Duodenal mucosa (tissue), 2 donors: Measurements from ENCODE around the gene SERPINB7.
"Not testable (repeated sequence)": the region's sequence is repeated elsewhere in the genome, so short reads cannot be mapped to it uniquely, and the experiment has no call there.

ENCODE experiments used
- H3K27ac ChIP-seq: one replicate; pipeline ENCODE4 v1.7.0; 2013; ENCODE audit warnings: low read depth, low read length
- H3K27me3 ChIP-seq, 2 donors: one replicate each; pipeline ENCODE4 v1.7.0; 2013; ENCODE audit warnings: low read length in 2 of 2, control low read depth in 1 of 2; ENCODE audit not compliant: insufficient read depth in 2 of 2, control insufficient read depth in 1 of 2
- H3K36me3 ChIP-seq, 2 donors: one replicate each; pipeline ENCODE4 v1.7.0; 2013; ENCODE audit warnings: low read length in 2 of 2, control low read depth in 1 of 2; ENCODE audit not compliant: insufficient read depth in 2 of 2, control insufficient read depth in 1 of 2
- H3K4me1 ChIP-seq, 2 donors: one replicate each; pipeline ENCODE4 v1.7.0; 2013; ENCODE audit warnings: low read length in 2 of 2, control low read depth in 1 of 2; ENCODE audit not compliant: insufficient read depth in 2 of 2, control insufficient read depth in 1 of 2
- H3K4me3 ChIP-seq, 2 donors: one replicate each; pipeline ENCODE4 v1.7.0; 2013; ENCODE audit warnings: low read length in 2 of 2, low read depth in 1 of 2
- H3K9ac ChIP-seq, 2 donors: one replicate each; pipeline ENCODE4 v1.7.0; 2013; ENCODE audit warnings: low read length in 2 of 2, low read depth in 1 of 2
- H3K9me3 ChIP-seq, 2 donors: one replicate each; pipeline ENCODE4 v1.7.0; 2013; ENCODE audit warnings: low read length in 2 of 2, control low read depth in 1 of 2; ENCODE audit not compliant: control insufficient read depth in 1 of 2

SERPINB7 gene

GRCh38 chr18:63757541-63757940 is 17.7 kb upstream of the SERPINB7 start:
- no peaks in the 10 kb centered on the region for H3K27me3 ChIP-seq

GRCh38 chr18:63758615-63759240 is 16.5 kb upstream of the SERPINB7 start:
- no peaks in the 10 kb centered on the region for H3K27me3 ChIP-seq
- H3K9ac ChIP-seq = no peak overlapping the region
- H3K27ac ChIP-seq = no peak overlapping the region
- peaks cover 4 to 8% of the 10 kb centered on the region in 2 donors for H3K9me3 ChIP-seq
- no peaks in the 10 kb centered on the region for H3K4me1 ChIP-seq
- H3K36me3 ChIP-seq = no peaks in the 10 kb centered on the region
- H3K4me3 ChIP-seq = no peak overlapping the region

More at GRCh38 chr18:63757541-63757940, 17.7 kb upstream of the SERPINB7 start:
- no peaks in the 10 kb centered on the region for H3K36me3 ChIP-seq
- no peak overlapping the region for H3K27ac ChIP-seq
- peaks cover 4 to 8% of the 10 kb centered on the region in 2 donors for H3K9me3 ChIP-seq
- H3K9ac ChIP-seq = no peak overlapping the region
- H3K4me1 ChIP-seq = no peaks in the 10 kb centered on the region
- H3K4me3 ChIP-seq = no peak overlapping the region

- H3K27ac ChIP-seq, H3K9ac ChIP-seq, H3K4me1 ChIP-seq, H3K27me3 ChIP-seq, H3K4me3 ChIP-seq, H3K36me3 ChIP-seq, H3K9me3 ChIP-seq: not testable (repeated sequence)
These were observed 15.4 kb upstream of the SERPINB7 start for GRCh38 chr18:63759786-63760185.

- Histone ChIP-seq H3K27ac (no peak overlapping the region), H3K9ac (no peak overlapping the region), H3K4me1 (no peaks in the 10 kb centered on the region), H3K27me3 (no peaks in the 10 kb centered on the region), H3K9me3 (peaks cover 4 to 8% of the 10 kb centered on the region in 2 donors), H3K4me3 (no peak overlapping the region), H3K36me3 (no peaks in the 10 kb centered on the region)
These were observed 12.7 kb upstream of the SERPINB7 start for GRCh38 chr18:63762518-63762917.

GRCh38 chr18:63763831-63764600 is 11.2 kb upstream of the SERPINB7 start:
- Histone ChIP-seq H3K4me3 (no peak overlapping the region), H3K9me3 (peaks cover 4 to 8% of the 10 kb centered on the region in 2 donors), H3K27me3 (no peaks in the 10 kb centered on the region), H3K27ac (no peak overlapping the region), H3K9ac (no peak overlapping the region), H3K4me1 (no peaks in the 10 kb centered on the region), H3K36me3 (no peaks in the 10 kb centered on the region)

GRCh38 chr18:63765837-63766236 is 9.4 kb upstream of the SERPINB7 start:
- Histone ChIP-seq H3K9me3 (no peaks in the 10 kb centered on the region), H3K27me3 (no peaks in the 10 kb centered on the region), H3K36me3 (no peaks in the 10 kb centered on the region), H3K9ac (no peak overlapping the region), H3K27ac (no peak overlapping the region), H3K4me1 (no peaks in the 10 kb centered on the region), H3K4me3 (no peak overlapping the region)

GRCh38 chr18:63773551-63773950 is 1.7 kb upstream of the SERPINB7 start:
- Histone ChIP-seq H3K27me3 (no peaks in the 10 kb centered on the region), H3K27ac (no peak overlapping the region)

GRCh38 chr18:63774511-63774910 is 707 bp upstream of the SERPINB7 start:
- H3K4me1 ChIP-seq = no peaks in the 10 kb centered on the region
- H3K27me3 ChIP-seq = no peaks in the 10 kb centered on the region
- no peaks in the 10 kb centered on the region for H3K9me3 ChIP-seq
- H3K4me3 ChIP-seq = no peak overlapping the region
- no peak overlapping the region for H3K27ac ChIP-seq
- no peak overlapping the region for H3K9ac ChIP-seq
- no peaks in the 10 kb centered on the region for H3K36me3 ChIP-seq

More at GRCh38 chr18:63773551-63773950, 1.7 kb upstream of the SERPINB7 start:
- Histone ChIP-seq H3K4me1 (no peaks in the 10 kb centered on the region), H3K4me3 (no peak overlapping the region), H3K36me3 (no peaks in the 10 kb centered on the region), H3K9ac (no peak overlapping the region), H3K9me3 (no peaks in the 10 kb centered on the region)

- H3K9ac ChIP-seq = no peak overlapping the region
- H3K27ac ChIP-seq = no peak overlapping the region
- H3K36me3 ChIP-seq = no peaks in the 10 kb centered on the region
- no peaks in the 10 kb centered on the region for H3K27me3 ChIP-seq
- no peak overlapping the region for H3K4me3 ChIP-seq
- H3K4me1 ChIP-seq = no peaks in the 10 kb centered on the region
- no peaks in the 10 kb centered on the region for H3K9me3 ChIP-seq
These were observed 4.2 kb downstream of the SERPINB7 start for GRCh38 chr18:63779386-63779785.

GRCh38 chr18:63783394-63783793 is 8.2 kb downstream of the SERPINB7 start:
- H3K36me3 ChIP-seq = no peaks in the 10 kb centered on the region
- H3K4me1 ChIP-seq = no peaks in the 10 kb centered on the region
- no peaks in the 10 kb centered on the region for H3K27me3 ChIP-seq
- H3K4me3 ChIP-seq = no peak overlapping the region
- H3K27ac ChIP-seq = no peak overlapping the region
- no peaks in the 10 kb centered on the region for H3K9me3 ChIP-seq
- no peak overlapping the region for H3K9ac ChIP-seq
